ENCODE results near the gene TMCC1.
"Not testable (repeated sequence)": the region's sequence is repeated elsewhere in the genome, so short reads cannot be mapped to it uniquely, and the experiment has no call there.

TMCC1 gene

GRCh38 chr3:129613367-129613740, 280.2 kb downstream of the TMCC1 start:
- TF ChIP-seq GABPA (IDR thresholded peaks at IDR 0.05; ENCODE audit: low read depth) (no peak), CTCF (IDR thresholded peaks at IDR 0.05; ENCODE audit: insufficient read depth, low read length) (no peak), POLR2AphosphoS5 (IDR thresholded peaks at IDR 0.05; ENCODE audit: low read depth) (no peak), REST (IDR thresholded peaks at IDR 0.05; ENCODE audit: insufficient replicate concordance, low read depth) (no peak), SPI1 (IDR thresholded peaks at IDR 0.05; ENCODE audit: borderline replicate concordance, low read depth) (no peak)
- Histone ChIP-seq H3K27me3 (ENCODE audit: insufficient read depth, poor library complexity, severe bottlenecking) (no peaks in the 10 kb centered on the region), H3K27ac (replicated peaks) (no peak overlapping the region), H3K4me3 (replicated peaks; ENCODE audit: insufficient read depth, low read length) (no peak overlapping the region)
- DNase-seq (ENCODE audit: low read depth in 1 of 2, low spot score in 1 of 2), result no peak

- TF ChIP-seq GABPA (IDR thresholded peaks at IDR 0.05; ENCODE audit: low read depth) (no peak), REST (IDR thresholded peaks at IDR 0.05; ENCODE audit: insufficient replicate concordance, low read depth) (no peak), POLR2AphosphoS5 (IDR thresholded peaks at IDR 0.05; ENCODE audit: low read depth) (no peak), SPI1 (IDR thresholded peaks at IDR 0.05; ENCODE audit: borderline replicate concordance, low read depth) (no peak), CTCF (IDR thresholded peaks at IDR 0.05; ENCODE audit: insufficient read depth, low read length) (no peak)
- H3K27me3 ChIP-seq (ENCODE audit: insufficient read depth, poor library complexity, severe bottlenecking), result no peaks in the 10 kb centered on the region
- H3K27ac ChIP-seq (replicated peaks), result no peak overlapping the region
- H3K4me3 ChIP-seq (replicated peaks; ENCODE audit: insufficient read depth, low read length), result no peak overlapping the region
- DNase-seq (ENCODE audit: low read depth in 1 of 2, low spot score in 1 of 2), result no peak
Measured at GRCh38 chr3:129612534-129613366, 280.8 kb downstream of the TMCC1 start.

- H3K4me3 ChIP-seq (replicated peaks; ENCODE audit: insufficient read depth, low read length), result no peak overlapping the region
- DNase-seq (ENCODE audit: low read depth in 1 of 2, low spot score in 1 of 2), result no peak
- H3K27ac ChIP-seq (replicated peaks), result no peak overlapping the region
- TF ChIP-seq POLR2AphosphoS5 (IDR thresholded peaks at IDR 0.05; ENCODE audit: low read depth) (no peak), GABPA (IDR thresholded peaks at IDR 0.05; ENCODE audit: low read depth) (no peak)
- no peaks in the 10 kb centered on the region for H3K27me3 ChIP-seq (ENCODE audit: insufficient read depth, poor library complexity, severe bottlenecking)
Measured at GRCh38 chr3:129611812-129612533, 281.5 kb downstream of the TMCC1 start.

GRCh38 chr3:129611446-129611800, 282.1 kb downstream of the TMCC1 start:
- Histone ChIP-seq H3K27ac (replicated peaks) (no peak overlapping the region), H3K27me3 (ENCODE audit: insufficient read depth, poor library complexity, severe bottlenecking) (no peaks in the 10 kb centered on the region), H3K4me3 (replicated peaks; ENCODE audit: insufficient read depth, low read length) (no peak overlapping the region)
- TF ChIP-seq CTCF (IDR thresholded peaks at IDR 0.05; ENCODE audit: insufficient read depth, low read length) (no peak), SPI1 (IDR thresholded peaks at IDR 0.05; ENCODE audit: borderline replicate concordance, low read depth) (no peak), POLR2AphosphoS5 (IDR thresholded peaks at IDR 0.05; ENCODE audit: low read depth) (no peak), REST (IDR thresholded peaks at IDR 0.05; ENCODE audit: insufficient replicate concordance, low read depth) (no peak), GABPA (IDR thresholded peaks at IDR 0.05; ENCODE audit: low read depth) (no peak)
- no peak for DNase-seq (ENCODE audit: low read depth in 1 of 2, low spot score in 1 of 2)

GRCh38 chr3:129610794-129611445, 282.6 kb downstream of the TMCC1 start:
- DNase-seq (ENCODE audit: low read depth in 1 of 2, low spot score in 1 of 2); H3K27ac ChIP-seq (replicated peaks); H3K4me3 ChIP-seq (replicated peaks; ENCODE audit: insufficient read depth, low read length); H3K27me3 ChIP-seq (ENCODE audit: insufficient read depth, poor library complexity, severe bottlenecking): not testable (repeated sequence)
